ENCODE results near the gene NKD2. TPM values are rescaled to one million over a fixed set of nuclear protein-coding genes. Genes with fewer than 3 reads are reported as not detected.
A peak's percentile ranks its signal among the peaks of the same experiment; 100 is the strongest.

Gene NKD2
- total and polyA plus RNA-seq, 12 donors = 0.22 to 32.8 (median 10.8) TPM

GRCh38 chr5:1012313-1012841 is 3.8 kb downstream of the NKD2 start:
- no peak overlapping the region for H3K27ac ChIP-seq
- H3K4me3 ChIP-seq = no peak overlapping the region
- 66 to 87% (median 82%) methylated on average over 1 to 12 of the region's 12 CpGs for WGBS, 4 donors
- DNase-seq = peak in 1 of 7 donors; percentile 6
- peaks cover 4 to 7% of the 10 kb centered on the region in 2 donors for H3K4me1 ChIP-seq (replicated peaks in 1 of 2)
- no peaks in the 10 kb centered on the region for H3K9me3 ChIP-seq (replicated peaks in 1 of 3)
- TF ChIP-seq CTCF (IDR thresholded peaks at IDR 0.05) (no peak), POLR2A (IDR thresholded peaks at IDR 0.05) (no peak)
- peaks cover 37% of the 10 kb centered on the region for H3K27me3 ChIP-seq
- intact Hi-C loops (cut with DNase I) = no loop called here
- no peaks in the 10 kb centered on the region for H3K36me3 ChIP-seq (replicated peaks in 1 of 2)

- Histone ChIP-seq H3K27ac (no peak overlapping the region), H3K4me1 (replicated peaks in 1 of 2) (peaks cover 4 to 7% of the 10 kb centered on the region in 2 donors), H3K4me3 (no peak overlapping the region), H3K27me3 (peaks cover 33% of the 10 kb centered on the region), H3K36me3 (replicated peaks in 1 of 2) (no peaks in the 10 kb centered on the region), H3K9me3 (replicated peaks in 1 of 3) (no peaks in the 10 kb centered on the region)
- intact Hi-C loops (cut with DNase I) = no loop called here
- DNase-seq = no peak
- WGBS, 4 donors = 79 to 100% (median 89%) methylated on average over 1 to 7 of the region's 7 CpGs
- TF ChIP-seq CTCF (IDR thresholded peaks at IDR 0.05) (no peak), POLR2A (IDR thresholded peaks at IDR 0.05) (no peak)
These were observed 4.3 kb downstream of the NKD2 start for GRCh38 chr5:1012900-1013237.

- TF ChIP-seq POLR2A (IDR thresholded peaks at IDR 0.05) (no peak), CTCF (IDR thresholded peaks at IDR 0.05) (no peak)
- WGBS, 4 donors = 75 to 87% (median 85%) methylated on average over 3 to 19 of the region's 19 CpGs
- Histone ChIP-seq H3K27ac (peak overlapping the region in 1 of 5 donors; percentile 10), H3K4me1 (replicated peaks in 1 of 2) (peaks cover 4 to 7% of the 10 kb centered on the region in 2 donors), H3K9me3 (replicated peaks in 1 of 3) (no peaks in the 10 kb centered on the region), H3K36me3 (replicated peaks in 1 of 2) (no peaks in the 10 kb centered on the region), H3K27me3 (peaks cover 27% of the 10 kb centered on the region), H3K4me3 (no peak overlapping the region)
- intact Hi-C loops (cut with DNase I) = no loop called here
- DNase-seq = no peak
These were observed 4.8 kb downstream of the NKD2 start for GRCh38 chr5:1013238-1013947.

GRCh38 chr5:1013948-1014301 is 5.3 kb downstream of the NKD2 start:
- Histone ChIP-seq H3K4me1 (replicated peaks in 1 of 2) (peaks cover 4 to 7% of the 10 kb centered on the region in 2 donors), H3K36me3 (replicated peaks in 1 of 2) (no peaks in the 10 kb centered on the region), H3K27me3 (peaks cover 24% of the 10 kb centered on the region), H3K4me3 (no peak overlapping the region), H3K9me3 (replicated peaks in 1 of 3) (no peaks in the 10 kb centered on the region), H3K27ac (no peak overlapping the region)
- 73 to 94% (median 78%) methylated on average over 2 to 3 of the region's 3 CpGs for WGBS, 4 donors
- DNase-seq = no peak
- no peak for TF ChIP-seq POLR2A (IDR thresholded peaks at IDR 0.05)
- TF ChIP-seq CTCF (IDR thresholded peaks at IDR 0.05) = no peak
- intact Hi-C loops (cut with DNase I) = no loop called here

Data from adrenal gland (tissue), 12 donors.